GM08714 (cell line): ENCODE results near the gene FOXK2.
A peak's percentile ranks its signal among the peaks of the same experiment; 100 is the strongest.

Source experiments
- H3K4me3 ChIP-seq: fragments of 200-500 bp; sonication (Bioruptor generic); 2 replicates; pipeline ENCODE4 v1.5.1; 2014; ENCODE audit warnings: mild to moderate bottlenecking, low read length, inconsistent platforms
- ZNF274 ChIP-seq: IDR thresholded peaks from 2 replicates; pipeline ENCODE4 v1.6.1; 2012; ENCODE audit warnings: mild to moderate bottlenecking, low read depth, low read length

Gene FOXK2

GRCh38 chr17:82518826-82519810, at the start of gene FOXK2:
FOXK2 (plus strand) TSS chr17:82519732; CDS start chr17:82519889, 157 bp downstream.
- peak within 1 kb of the TSS; percentile 82 for H3K4me3 ChIP-seq
- TF ChIP-seq ZNF274: no peak

- no peak overlapping the region for H3K4me3 ChIP-seq
- TF ChIP-seq ZNF274: no peak
Observed at GRCh38 chr17:82470065-82470464, 49.5 kb upstream of the FOXK2 start.

GRCh38 chr17:82474223-82475010, 45.1 kb upstream of the FOXK2 start:
- no peak overlapping the region for H3K4me3 ChIP-seq
- TF ChIP-seq ZNF274: no peak

- H3K4me3 ChIP-seq: no peak overlapping the region
- no peak for TF ChIP-seq ZNF274
Observed at GRCh38 chr17:82475458-82475857, 44.1 kb upstream of the FOXK2 start.

- TF ChIP-seq ZNF274: no peak
- no peak overlapping the region for H3K4me3 ChIP-seq
Observed at GRCh38 chr17:82477934-82478333, 41.6 kb upstream of the FOXK2 start.

GRCh38 chr17:82479602-82480001, 39.9 kb upstream of the FOXK2 start:
- no peak for TF ChIP-seq ZNF274
- H3K4me3 ChIP-seq: no peak overlapping the region

- H3K4me3 ChIP-seq: no peak overlapping the region
- TF ChIP-seq ZNF274: no peak
Observed at GRCh38 chr17:82480318-82480717, 39.2 kb upstream of the FOXK2 start.

- TF ChIP-seq ZNF274: no peak
- no peak overlapping the region for H3K4me3 ChIP-seq
Observed at GRCh38 chr17:82483204-82483660, 36.3 kb upstream of the FOXK2 start.

- no peak for TF ChIP-seq ZNF274
- H3K4me3 ChIP-seq: no peak overlapping the region
Observed at GRCh38 chr17:82483836-82484235, 35.7 kb upstream of the FOXK2 start.

GRCh38 chr17:82486231-82487094, 33.1 kb upstream of the FOXK2 start:
- TF ChIP-seq ZNF274: no peak
- H3K4me3 ChIP-seq: no peak overlapping the region

- H3K4me3 ChIP-seq: no peak overlapping the region
- TF ChIP-seq ZNF274: no peak
Observed at GRCh38 chr17:82487910-82488309, 31.6 kb upstream of the FOXK2 start.

- TF ChIP-seq ZNF274: no peak
Observed at GRCh38 chr17:82489117-82489516, 30.4 kb upstream of the FOXK2 start.

GRCh38 chr17:82489851-82490511, 29.6 kb upstream of the FOXK2 start:
- TF ChIP-seq ZNF274: no peak
- H3K4me3 ChIP-seq: no peak overlapping the region

More at GRCh38 chr17:82489117-82489516, 30.4 kb upstream of the FOXK2 start:
- H3K4me3 ChIP-seq: no peak overlapping the region

- no peak overlapping the region for H3K4me3 ChIP-seq
- no peak for TF ChIP-seq ZNF274
Observed at GRCh38 chr17:82490512-82491195, 28.9 kb upstream of the FOXK2 start.
